PC-3 (cell line): ENCODE data around the gene LRBA. TPM values are rescaled to one million over a fixed set of nuclear protein-coding genes. Genes with fewer than 3 reads are reported as not detected.

ENCODE experiments used
- ATAC-seq: fragments of 200-7000 bp; cut with Tn5 transposase; 2 replicates; pipeline ENCODE4 v1.9.1; 2020; ENCODE audit warnings: mild to moderate bottlenecking, moderate library complexity
- BruUV-seq: library from RNA; stranded (reverse); fragments of 400-500 nt; replicated peaks from 2 replicates; lab custom pipeline; 2021; lab: Mats Ljungman, UMichigan
- CTCF ChIA-PET: fragments of 300-600 bp; sonication (Branson Sonifier 250); formaldehyde crosslinking; loops from one replicate; lab custom pipeline; 2022; ENCODE audit warnings: antibody characterized with exemption; lab: Charles Lee
- POLR2A ChIA-PET: fragments of 300-600 bp; sonication (Branson Sonifier 250); formaldehyde crosslinking; loops from one replicate; lab custom pipeline; 2022; ENCODE audit warnings: antibody characterized with exemption; ENCODE audit not compliant: unreplicated experiment; lab: Charles Lee
- DNase-seq: peaks from one replicate; pipeline ENCODE4 v3.0.0-alpha.2; 2015
- H2AFZ ChIP-seq: fragments of 300-600 bp; sonication (generic); 2 replicates; pipeline ENCODE4 v1.6.0; 2016; ENCODE audit warnings: antibody characterized with exemption, low read length
- H3F3A ChIP-seq: fragments of 300-600 bp; sonication (generic); one replicate; pipeline ENCODE4 v1.6.0; 2017; ENCODE audit warnings: antibody characterized with exemption, low read length, control low read depth, mild to moderate bottlenecking; ENCODE audit not compliant: unreplicated experiment
- H3K27ac ChIP-seq: fragments of 300-600 bp; sonication (generic); 2 replicates; pipeline ENCODE4 v1.5.1; 2016; ENCODE audit warnings: mild to moderate bottlenecking, low read length
- H3K27me3 ChIP-seq: fragments of 300-600 bp; sonication (generic); 2 replicates; pipeline ENCODE4 v1.6.1; 2016; ENCODE audit warnings: low read length, mixed read lengths
- H3K36me3 ChIP-seq: fragments of 300-600 bp; sonication (generic); 2 replicates; pipeline ENCODE4 v1.6.1; 2016; ENCODE audit warnings: low read depth, mixed run types, low read length, mixed read lengths
- H3K4me1 ChIP-seq: fragments of 300-600 bp; sonication (generic); 2 replicates; pipeline ENCODE4 v1.5.1; 2016; ENCODE audit warnings: low read length; ENCODE audit not compliant: insufficient read depth
- H3K4me2 ChIP-seq: fragments of 300-600 bp; sonication (generic); 2 replicates; pipeline ENCODE4 v1.6.0; 2016; ENCODE audit warnings: low read length
- H3K4me3 ChIP-seq: fragments of 300-600 bp; sonication (generic); 2 replicates; pipeline ENCODE4 v1.5.1; 2016; ENCODE audit warnings: mild to moderate bottlenecking, low read length, mixed read lengths
- H3K79me2 ChIP-seq: fragments of 300-600 bp; sonication (generic); 2 replicates; pipeline ENCODE4 v1.6.1; 2017; ENCODE audit warnings: low read length, mixed read lengths
- H3K9ac ChIP-seq: fragments of 300-600 bp; sonication (generic); 2 replicates; pipeline ENCODE4 v1.6.0; 2016; ENCODE audit warnings: mild to moderate bottlenecking, low read length
- H3K9me2 ChIP-seq: fragments of 300-600 bp; sonication (generic); replicated peaks from 2 replicates; pipeline ENCODE4 v1.6.1; 2016; ENCODE audit warnings: mixed run types, low read length, mixed read lengths
- H3K9me3 ChIP-seq: fragments of 300-600 bp; sonication (generic); 2 replicates; pipeline ENCODE4 v1.6.1; 2016; ENCODE audit warnings: low read length, mixed read lengths
- H4K20me1 ChIP-seq: fragments of 300-600 bp; sonication (generic); 2 replicates; pipeline ENCODE4 v1.6.1; 2016; ENCODE audit warnings: low read length, mixed read lengths
- EZH2 ChIP-seq: fragments of 300-600 bp; sonication (generic); IDR thresholded peaks from one replicate; pipeline ENCODE4 v1.6.1; 2017; ENCODE audit warnings: antibody characterized with exemption, mild to moderate bottlenecking, low read length; ENCODE audit not compliant: unreplicated experiment
- EZH2phosphoT487 ChIP-seq: fragments of 300-600 bp; sonication (generic); IDR thresholded peaks from 2 replicates; pipeline ENCODE4 v1.6.1; 2018; ENCODE audit warnings: mild to moderate bottlenecking, antibody characterized with exemption, low read length, borderline replicate concordance
- intact Hi-C: fragments of 100-400 bp; cut with micrococcal nuclease; formaldehyde crosslinking; loops from 2 replicates; pipeline ENCODE4 v1.9.0; 2023
- total RNA-seq: library from RNA; depleted of rRNA; stranded (reverse); fragments of >200 nt; gene quantifications from 2 replicates; pipeline ENCODE4 v1.2.3, GENCODE V29; 2014
- TF ChIP-seq, protein P1 (sequence below): fragments of 300-600 bp; sonication (generic); conservative IDR thresholded peaks from 2 replicates; pipeline ENCODE4 v1.5.1; 2017; ENCODE audit warnings: antibody characterized with exemption, low read depth, mild to moderate bottlenecking, low read length

LRBA gene
- total RNA-seq, 1 experiment from 2014 or later, result 40.8 TPM

DNA sequence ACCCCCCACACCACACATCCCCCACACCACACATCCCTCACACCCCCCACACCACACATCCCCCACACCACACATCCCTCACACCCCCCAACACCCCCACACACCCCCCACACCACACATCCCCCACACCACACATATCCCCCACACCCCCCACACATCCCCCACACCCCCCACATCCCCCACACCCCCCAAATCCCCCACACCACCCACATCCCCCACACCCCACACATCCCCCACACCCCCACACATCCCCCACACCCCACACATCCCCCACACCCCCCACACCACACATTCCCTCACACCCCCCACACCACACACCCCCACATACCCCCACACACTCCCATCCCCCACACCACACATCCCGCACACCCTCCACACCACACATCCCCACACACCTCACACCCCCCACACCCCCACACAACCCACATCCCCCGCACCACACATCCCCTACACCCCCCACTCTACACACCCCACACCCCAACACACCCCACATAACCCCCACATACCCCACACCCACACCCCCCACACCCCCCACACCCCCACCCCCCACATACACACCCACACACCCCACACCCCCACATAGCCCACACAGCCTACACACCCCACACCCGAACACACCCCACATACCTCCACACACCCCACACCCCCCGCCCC, 764.0 kb downstream of the LRBA start:
- Histone ChIP-seq H3K27me3 (no peaks in the 10 kb centered on the region), H3K9me3 (no peaks in the 10 kb centered on the region), H2AFZ (no peak overlapping the region), H4K20me1 (no peaks in the 10 kb centered on the region), H3K4me1 (no peaks in the 10 kb centered on the region), H3K27ac (no peak overlapping the region), H3K9me2 (no peaks in the 10 kb centered on the region), H3K79me2 (no peaks in the 10 kb centered on the region), H3K4me2 (no peak overlapping the region), H3K36me3 (no peaks in the 10 kb centered on the region), H3K9ac (no peak overlapping the region), H3F3A (no peaks in the 10 kb centered on the region), H3K4me3 (no peak overlapping the region)
- intact Hi-C loops, result no loop called here
- no peak for ATAC-seq
- BruUV-seq, result no TSS peak
- TF ChIP-seq EZH2, result no peak
- TF ChIP-seq, protein P1, sequence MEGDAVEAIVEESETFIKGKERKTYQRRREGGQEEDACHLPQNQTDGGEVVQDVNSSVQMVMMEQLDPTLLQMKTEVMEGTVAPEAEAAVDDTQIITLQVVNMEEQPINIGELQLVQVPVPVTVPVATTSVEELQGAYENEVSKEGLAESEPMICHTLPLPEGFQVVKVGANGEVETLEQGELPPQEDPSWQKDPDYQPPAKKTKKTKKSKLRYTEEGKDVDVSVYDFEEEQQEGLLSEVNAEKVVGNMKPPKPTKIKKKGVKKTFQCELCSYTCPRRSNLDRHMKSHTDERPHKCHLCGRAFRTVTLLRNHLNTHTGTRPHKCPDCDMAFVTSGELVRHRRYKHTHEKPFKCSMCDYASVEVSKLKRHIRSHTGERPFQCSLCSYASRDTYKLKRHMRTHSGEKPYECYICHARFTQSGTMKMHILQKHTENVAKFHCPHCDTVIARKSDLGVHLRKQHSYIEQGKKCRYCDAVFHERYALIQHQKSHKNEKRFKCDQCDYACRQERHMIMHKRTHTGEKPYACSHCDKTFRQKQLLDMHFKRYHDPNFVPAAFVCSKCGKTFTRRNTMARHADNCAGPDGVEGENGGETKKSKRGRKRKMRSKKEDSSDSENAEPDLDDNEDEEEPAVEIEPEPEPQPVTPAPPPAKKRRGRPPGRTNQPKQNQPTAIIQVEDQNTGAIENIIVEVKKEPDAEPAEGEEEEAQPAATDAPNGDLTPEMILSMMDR, result no peak
- no peak for TF ChIP-seq EZH2phosphoT487
- no peak for DNase-seq
- CTCF ChIA-PET, result no interaction called here
- POLR2A ChIA-PET, result no interaction called here

DNA sequence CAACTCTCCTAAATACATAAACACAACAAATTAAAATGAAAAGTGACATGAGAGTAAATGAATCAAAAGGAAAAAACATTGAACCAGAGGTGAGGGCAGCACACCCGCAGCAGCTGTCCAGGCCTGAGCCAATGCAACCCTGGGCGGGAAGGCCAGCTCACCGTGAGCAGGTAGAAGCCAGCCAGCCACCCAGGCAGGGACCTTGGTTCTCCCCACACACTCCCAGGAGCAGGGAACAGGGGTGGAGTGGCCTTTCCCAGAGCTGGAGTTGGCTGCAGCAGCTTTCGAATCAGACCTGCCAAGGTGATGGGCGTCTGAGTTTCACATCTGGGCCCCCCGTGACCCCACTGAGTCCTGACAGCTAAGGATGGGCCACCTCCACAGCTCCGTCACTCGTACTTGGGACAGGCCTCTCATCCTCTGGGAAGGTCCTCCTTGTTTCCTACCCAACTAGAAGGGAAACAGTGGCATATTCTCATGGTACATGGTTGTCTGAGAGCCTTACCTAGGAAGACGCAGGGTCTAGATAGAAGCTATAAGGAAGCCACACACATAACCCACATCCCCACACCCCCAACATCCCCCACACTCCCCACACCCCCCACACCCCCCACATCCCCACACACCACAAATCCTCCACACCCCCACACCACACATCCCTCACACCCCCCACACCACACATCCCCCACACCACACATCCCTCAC, 764.6 kb downstream of the LRBA start:
- Histone ChIP-seq H3K4me3 (no peak overlapping the region), H3K79me2 (no peaks in the 10 kb centered on the region), H3K27ac (no peak overlapping the region), H2AFZ (no peak overlapping the region), H3F3A (no peaks in the 10 kb centered on the region), H3K9me2 (no peaks in the 10 kb centered on the region), H3K27me3 (no peaks in the 10 kb centered on the region), H4K20me1 (no peaks in the 10 kb centered on the region), H3K9ac (no peak overlapping the region), H3K36me3 (no peaks in the 10 kb centered on the region), H3K4me2 (no peak overlapping the region), H3K9me3 (no peaks in the 10 kb centered on the region), H3K4me1 (no peaks in the 10 kb centered on the region)
- ATAC-seq, result no peak; the same call in 1 of the 2 replicates
- intact Hi-C loops, result no loop called here
- ChIA-PET CTCF (no interaction called here), POLR2A (no interaction called here)
- no peak for DNase-seq
- TF ChIP-seq EZH2, result no peak
- BruUV-seq, result no TSS peak

DNA sequence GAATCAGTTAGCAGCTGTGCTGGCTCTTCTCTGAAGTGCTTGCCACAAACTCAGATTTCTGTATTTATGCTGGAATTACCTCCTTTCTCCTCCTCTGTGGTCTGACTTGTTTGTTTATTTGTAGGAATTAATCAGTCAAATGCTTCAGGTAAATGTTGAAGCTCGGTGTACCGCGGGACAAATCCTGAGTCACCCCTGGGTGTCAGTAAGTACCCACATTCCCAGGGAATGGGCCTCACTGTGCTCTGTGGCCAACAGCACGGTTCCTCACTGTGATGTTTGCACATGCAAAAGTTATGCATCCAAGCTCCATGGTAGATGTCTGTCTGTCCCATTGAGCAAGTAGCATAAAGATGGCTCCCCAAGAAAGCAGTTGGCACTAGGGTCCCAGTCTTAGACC, 766.9 kb downstream of the LRBA start:
- CTCF ChIA-PET, result no interaction called here
- Histone ChIP-seq H3K9me2 (no peaks in the 10 kb centered on the region), H3K4me1 (peaks cover 10% of the 10 kb centered on the region), H3K4me2 (no peak overlapping the region), H2AFZ (no peak overlapping the region), H3K36me3 (no peaks in the 10 kb centered on the region), H3K79me2 (no peaks in the 10 kb centered on the region), H3K9ac (no peak overlapping the region), H3K27me3 (no peaks in the 10 kb centered on the region), H3K9me3 (no peaks in the 10 kb centered on the region), H3K4me3 (no peak overlapping the region), H4K20me1 (no peaks in the 10 kb centered on the region), H3F3A (peaks cover 2% of the 10 kb centered on the region), H3K27ac (no peak overlapping the region)
- intact Hi-C loops, result no loop called here
- DNase-seq, result no peak
- no peak for ATAC-seq
- POLR2A ChIA-PET, result no interaction called here
- no TSS peak for BruUV-seq
- TF ChIP-seq, protein P1, result no peak
- TF ChIP-seq EZH2phosphoT487 (no peak), EZH2 (no peak)
